Suprapubic skin (tissue), 4 donors: Measurements from ENCODE around the gene TEX51. TPM values are rescaled to one million over a fixed set of nuclear protein-coding genes. Genes with fewer than 3 reads are reported as not detected.

Source experiments
- DNase-seq, 2 donors: peaks; one replicate each; pipeline ENCODE4 v3.0.0-alpha.2; 2019; ENCODE audit warnings: low spot score in 2 of 2
- H3K27ac ChIP-seq: fragments of 200-600 bp; sonication (generic); one replicate; pipeline ENCODE4 v1.5.1; 2019
- H3K27me3 ChIP-seq: fragments of 200-600 bp; sonication (generic); one replicate; pipeline ENCODE4 v1.5.1; 2019
- H3K36me3 ChIP-seq: fragments of 200-600 bp; sonication (generic); one replicate; pipeline ENCODE4 v1.5.1; 2019
- H3K4me1 ChIP-seq: fragments of 200-600 bp; sonication (generic); one replicate; pipeline ENCODE4 v1.5.1; 2019
- H3K4me3 ChIP-seq: fragments of 200-600 bp; sonication (generic); one replicate; pipeline ENCODE4 v1.5.1; 2019; ENCODE audit warnings: mild to moderate bottlenecking
- H3K9me3 ChIP-seq: fragments of 200-600 bp; sonication (generic); one replicate; pipeline ENCODE4 v1.5.1; 2019
- EP300 ChIP-seq: sonication (generic); formaldehyde crosslinking; IDR thresholded peaks from one replicate; pipeline ENCODE4 v1.6.1; 2017; ENCODE audit warnings: antibody characterized with exemption
- POLR2A ChIP-seq, 2 donors: fragments of 450-650 bp; IDR thresholded peaks; one replicate each; pipeline ENCODE4 v1.6.1; 2017; ENCODE audit warnings: antibody characterized with exemption in 2 of 2, mild to moderate bottlenecking in 2 of 2, moderate library complexity in 2 of 2
- POLR2AphosphoS5 ChIP-seq, 3 donors: sonication (generic); formaldehyde crosslinking; IDR thresholded peaks; one replicate each; pipeline ENCODE4 v1.6.1; 2017; ENCODE audit warnings: antibody characterized with exemption in 3 of 3
- WGBS: methylation state at CpG from one replicate; pipeline ENCODE4 v1.1.5; 2018; 5-methylcytosine and 5-hydroxymethylcytosine counted together
- total RNA-seq, 4 donors: library from RNA; depleted of rRNA; stranded (reverse); fragments of >200 nt; gene quantifications; one replicate each; pipeline ENCODE4 v1.1.0, GENCODE V29; 2016
- TF ChIP-seq, protein P1 (sequence below), 2 donors: fragments of 200-600 bp in 1 of 2; fragments of 450-650 bp in 1 of 2; sonication (generic) in 1 of 2; IDR thresholded peaks; one replicate each; pipeline ENCODE4 v1.5.1; 2016 to 2019; ENCODE audit warnings: antibody characterized with exemption in 2 of 2, mild to moderate bottlenecking in 1 of 2, moderate library complexity in 1 of 2

Gene TEX51
- total RNA-seq, 4 donors from 2014 or later, result not detected

DNA sequence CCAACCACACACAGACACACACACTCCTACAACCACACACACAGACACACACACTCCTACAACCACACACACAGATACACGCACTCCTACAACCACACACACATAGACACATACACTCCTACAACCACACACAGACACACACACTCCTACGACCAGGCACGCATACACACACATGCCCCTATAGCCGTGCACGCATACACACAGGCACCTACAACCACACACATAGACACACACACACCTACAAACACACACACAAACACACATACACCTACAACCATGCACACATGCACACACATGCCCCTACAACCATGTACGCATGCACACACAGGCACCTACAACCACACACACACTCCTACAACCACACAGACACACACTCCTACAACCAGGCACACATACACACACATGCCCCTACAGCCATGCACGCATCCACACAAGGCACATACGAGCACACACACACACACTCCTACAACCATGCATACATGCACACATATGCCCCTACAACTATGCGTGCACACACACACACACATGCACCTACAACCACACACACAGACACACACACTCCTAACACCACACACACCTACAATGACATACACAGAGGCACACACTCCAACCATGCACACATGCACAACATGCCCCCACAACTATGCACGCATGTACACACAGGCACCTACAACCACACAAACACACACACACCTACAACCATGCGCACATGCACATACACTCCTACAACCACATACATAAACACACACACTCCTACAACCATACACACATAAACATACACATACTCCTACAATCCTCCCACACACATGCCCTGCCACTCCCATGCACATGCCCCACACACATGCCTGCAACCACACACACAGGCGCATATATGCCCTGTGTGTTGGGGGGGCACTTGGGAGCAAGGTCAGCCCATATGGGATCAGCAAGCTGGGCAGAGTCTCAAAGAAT, 19.1 kb upstream of the TEX51 start:
- Histone ChIP-seq H3K27ac (no peak overlapping the region), H3K9me3 (peaks cover 4% of the 10 kb centered on the region), H3K36me3 (no peaks in the 10 kb centered on the region), H3K4me1 (no peaks in the 10 kb centered on the region), H3K4me3 (no peak overlapping the region), H3K27me3 (peaks cover 8% of the 10 kb centered on the region)
- 92% methylated on average over 12 of the region's 12 CpGs for WGBS
- DNase-seq, result no peak
- TF ChIP-seq POLR2A (IDR thresholded peaks at IDR 0.05), result no peak
- TF ChIP-seq EP300, result no peak
- TF ChIP-seq POLR2AphosphoS5 (IDR thresholded peaks at IDR 0.05), result no peak
- TF ChIP-seq, protein P1, sequence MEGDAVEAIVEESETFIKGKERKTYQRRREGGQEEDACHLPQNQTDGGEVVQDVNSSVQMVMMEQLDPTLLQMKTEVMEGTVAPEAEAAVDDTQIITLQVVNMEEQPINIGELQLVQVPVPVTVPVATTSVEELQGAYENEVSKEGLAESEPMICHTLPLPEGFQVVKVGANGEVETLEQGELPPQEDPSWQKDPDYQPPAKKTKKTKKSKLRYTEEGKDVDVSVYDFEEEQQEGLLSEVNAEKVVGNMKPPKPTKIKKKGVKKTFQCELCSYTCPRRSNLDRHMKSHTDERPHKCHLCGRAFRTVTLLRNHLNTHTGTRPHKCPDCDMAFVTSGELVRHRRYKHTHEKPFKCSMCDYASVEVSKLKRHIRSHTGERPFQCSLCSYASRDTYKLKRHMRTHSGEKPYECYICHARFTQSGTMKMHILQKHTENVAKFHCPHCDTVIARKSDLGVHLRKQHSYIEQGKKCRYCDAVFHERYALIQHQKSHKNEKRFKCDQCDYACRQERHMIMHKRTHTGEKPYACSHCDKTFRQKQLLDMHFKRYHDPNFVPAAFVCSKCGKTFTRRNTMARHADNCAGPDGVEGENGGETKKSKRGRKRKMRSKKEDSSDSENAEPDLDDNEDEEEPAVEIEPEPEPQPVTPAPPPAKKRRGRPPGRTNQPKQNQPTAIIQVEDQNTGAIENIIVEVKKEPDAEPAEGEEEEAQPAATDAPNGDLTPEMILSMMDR (IDR thresholded peaks at IDR 0.05), result no peak

DNA sequence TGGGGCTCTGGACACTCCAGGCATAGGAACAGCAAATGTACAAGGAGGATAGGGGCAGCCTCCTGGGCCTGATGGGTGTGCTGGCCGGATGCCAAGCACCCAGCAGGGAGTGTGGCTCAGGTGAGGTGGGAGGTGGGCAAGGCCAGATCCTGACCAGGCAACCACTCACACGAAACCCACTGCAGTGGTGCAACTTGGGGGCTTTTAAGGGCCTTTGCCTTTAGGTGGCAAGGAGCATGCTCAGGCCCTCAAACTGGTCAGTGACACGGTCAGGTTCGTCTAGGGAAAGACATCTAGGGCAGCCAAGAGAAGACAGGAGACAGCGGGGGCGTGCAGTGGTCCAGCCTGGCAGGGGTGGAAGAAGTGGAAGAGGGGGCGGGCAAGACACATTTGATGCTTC, 18.4 kb upstream of the TEX51 start:
- WGBS, result 77% methylated on average over 7 of the region's 7 CpGs
- H3K36me3 ChIP-seq, result no peaks in the 10 kb centered on the region
- TF ChIP-seq EP300, result no peak
- no peak for TF ChIP-seq POLR2AphosphoS5 (IDR thresholded peaks at IDR 0.05)
- H3K27ac ChIP-seq, result no peak overlapping the region
- peaks cover 11% of the 10 kb centered on the region for H3K27me3 ChIP-seq
- H3K9me3 ChIP-seq, result peaks cover 4% of the 10 kb centered on the region
- no peaks in the 10 kb centered on the region for H3K4me1 ChIP-seq
- H3K4me3 ChIP-seq, result no peak overlapping the region
- peak in 1 of 2 donors; percentile 32 for DNase-seq

DNA sequence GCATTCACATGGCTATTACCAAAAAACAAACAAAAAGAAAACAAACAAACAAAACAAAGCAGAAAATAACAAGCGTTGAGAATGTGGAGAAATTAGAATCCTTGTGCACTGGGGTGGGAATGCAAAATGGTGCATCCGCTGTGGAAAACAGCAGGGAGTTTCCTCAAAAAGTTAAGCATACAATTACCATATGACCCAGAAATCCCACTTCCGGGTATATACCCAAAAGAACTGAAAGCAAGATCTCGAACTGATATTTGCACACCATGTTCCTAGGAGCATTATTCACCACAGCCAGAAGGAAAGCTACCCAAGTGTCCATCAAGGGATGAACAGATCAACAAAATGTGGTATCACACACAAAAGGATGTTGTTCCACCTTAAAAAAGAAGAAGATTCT, 17.9 kb upstream of the TEX51 start:
- Histone ChIP-seq H3K36me3 (no peaks in the 10 kb centered on the region), H3K4me3 (no peak overlapping the region), H3K9me3 (peaks cover 4% of the 10 kb centered on the region), H3K4me1 (peaks cover 4% of the 10 kb centered on the region), H3K27me3 (peaks cover 14% of the 10 kb centered on the region), H3K27ac (no peak overlapping the region)
- TF ChIP-seq POLR2AphosphoS5 (IDR thresholded peaks at IDR 0.05) (no peak), EP300 (no peak), POLR2A (IDR thresholded peaks at IDR 0.05) (no peak)
- TF ChIP-seq, protein P1 (IDR thresholded peaks at IDR 0.05), result no peak
- 59% methylated on average over 4 of the region's 4 CpGs for WGBS
- DNase-seq, result no peak

DNA sequence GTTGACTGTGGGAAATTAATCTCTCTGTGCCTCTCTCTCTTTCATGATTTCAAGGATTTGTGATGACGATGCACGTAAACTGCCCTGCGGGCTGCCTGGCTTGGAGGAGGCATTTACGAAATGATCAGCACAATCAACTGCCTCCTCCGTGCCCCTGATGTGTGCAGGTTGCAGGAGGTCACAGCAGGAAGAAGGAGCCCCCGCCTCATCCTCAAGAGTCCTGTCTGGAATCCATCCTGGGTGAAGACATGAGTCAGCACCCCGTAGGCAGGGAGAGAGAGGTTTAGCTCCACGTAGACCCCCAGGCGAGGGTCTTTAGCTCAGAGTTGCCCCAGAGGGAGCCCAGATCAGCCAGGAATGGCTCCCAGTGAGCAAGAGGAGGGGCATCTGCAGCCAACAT, 17.1 kb upstream of the TEX51 start:
- no peaks in the 10 kb centered on the region for H3K9me3 ChIP-seq
- H3K27ac ChIP-seq, result no peak overlapping the region
- H3K36me3 ChIP-seq, result no peaks in the 10 kb centered on the region
- peak in 1 of 2 donors; percentile 13 for DNase-seq
- no peak overlapping the region for H3K4me3 ChIP-seq
- peaks cover 21% of the 10 kb centered on the region for H3K27me3 ChIP-seq
- H3K4me1 ChIP-seq, result peaks cover 12% of the 10 kb centered on the region
- 65% methylated on average over 9 of the region's 9 CpGs for WGBS
- TF ChIP-seq, protein P1 (IDR thresholded peaks at IDR 0.05), result no peak

DNA sequence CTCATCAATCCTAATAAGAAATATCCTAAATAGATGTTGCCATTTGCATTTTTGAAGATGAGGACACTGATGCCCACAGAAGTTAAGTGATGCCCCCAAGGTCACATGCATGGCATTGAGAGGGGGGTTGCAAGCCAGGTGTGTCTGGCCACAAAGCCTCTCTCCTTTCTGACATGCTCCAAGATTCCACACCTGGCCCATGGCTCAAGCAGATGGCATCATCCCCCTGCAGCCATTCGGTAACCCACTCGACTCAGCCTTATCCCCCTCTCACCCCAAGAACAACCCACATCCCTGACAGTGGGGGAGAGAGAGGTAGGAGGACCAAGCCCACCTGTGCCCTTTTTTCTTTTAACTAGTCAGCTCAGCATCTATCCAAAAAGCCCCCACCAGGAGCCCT, 16.5 kb upstream of the TEX51 start:
- TF ChIP-seq POLR2AphosphoS5 (IDR thresholded peaks at IDR 0.05), result no peak
- no peak for TF ChIP-seq POLR2A (IDR thresholded peaks at IDR 0.05)
- TF ChIP-seq, protein P1 (IDR thresholded peaks at IDR 0.05), result no peak
- TF ChIP-seq EP300, result no peak
- no peaks in the 10 kb centered on the region for H3K9me3 ChIP-seq
- H3K36me3 ChIP-seq, result no peaks in the 10 kb centered on the region
- DNase-seq, result peak in 1 of 2 donors; percentile 16
- H3K27ac ChIP-seq, result no peak overlapping the region
- H3K4me1 ChIP-seq, result peaks cover 16% of the 10 kb centered on the region
- WGBS, result 29% methylated on average over 2 of the region's 2 CpGs
- no peak overlapping the region for H3K4me3 ChIP-seq
- peaks cover 23% of the 10 kb centered on the region for H3K27me3 ChIP-seq
